H1 (cell line): ENCODE measurements around the gene CSF1. TPM values are rescaled to one million over a fixed set of nuclear protein-coding genes. Genes with fewer than 3 reads are reported as not detected.

Experiments
- CTCF ChIA-PET: fragments of 300-600 bp; sonication (Branson Sonifier 250); formaldehyde crosslinking; loops from one replicate; lab custom pipeline; 2021; ENCODE audit not compliant: partially characterized antibody; lab: Charles Lee
- POLR2A ChIA-PET: fragments of 300-600 bp; sonication (Branson Sonifier 250); formaldehyde crosslinking; loops from one replicate; lab custom pipeline; 2021; ENCODE audit warnings: inconsistent platforms; ENCODE audit not compliant: partially characterized antibody; lab: Charles Lee
- DNase-seq, 2 experiments: peaks; one replicate each; pipeline versions ENCODE4 v3.0.0 to v3.0.0-alpha.2; 2010 to 2022; ENCODE audit warnings: low spot score in 2 of 2, low read depth in 1 of 2, mixed read lengths in 1 of 2
- FAIRE-seq: peaks from 2 replicates; lab custom pipeline; 2011; peaks lifted over from hg19 to GRCh38; lab: Jason Lieb, UNC
- H2AFZ ChIP-seq: 2 replicates; pipeline ENCODE4 v1.8.1; 2012; ENCODE audit warnings: low read length, inconsistent platforms
- H2AK5ac ChIP-seq: 2 replicates; pipeline ENCODE4 v1.6.1; 2013; ENCODE audit warnings: low read depth, low read length
- H2BK120ac ChIP-seq: replicated peaks from 2 replicates; pipeline ENCODE3; 2013; ENCODE audit warnings: low read depth, low read length, inconsistent platforms
- H2BK12ac ChIP-seq: 2 replicates; pipeline ENCODE4 v1.6.1; 2013; ENCODE audit warnings: low read depth, low read length
- H2BK15ac ChIP-seq: 2 replicates; pipeline ENCODE4 v1.6.1; 2013; ENCODE audit warnings: low read length
- H2BK20ac ChIP-seq: 2 replicates; pipeline ENCODE4 v1.6.1; 2013; ENCODE audit warnings: low read length
- H2BK5ac ChIP-seq: 2 replicates; pipeline ENCODE4 v1.6.1; 2013; ENCODE audit warnings: low read depth, low read length
- H3K14ac ChIP-seq: 2 replicates; pipeline ENCODE4 v1.6.1; 2013; ENCODE audit warnings: inconsistent platforms; ENCODE audit not compliant: insufficient read length
- H3K18ac ChIP-seq: 2 replicates; pipeline ENCODE4 v1.6.1; 2013; ENCODE audit warnings: low read length; ENCODE audit errors: extremely low read depth
- H3K23ac ChIP-seq: 2 replicates; pipeline ENCODE4 v1.6.1; 2013; ENCODE audit warnings: inconsistent platforms; ENCODE audit not compliant: insufficient read length
- H3K23me2 ChIP-seq: 2 replicates; pipeline ENCODE4 v1.6.1; 2013; ENCODE audit warnings: low read depth, low read length
- H3K27ac ChIP-seq: 2 replicates; pipeline ENCODE4 v1.6.1; 2011; ENCODE audit warnings: low read depth, low read length, inconsistent platforms
- H3K27me3 ChIP-seq, 4 experiments: replicated peaks in 1 of 4; 1 replicate in 1 of 4; 2 replicates in 3 of 4; pipeline versions ENCODE4 v1.6.1 to v1.8.1; 2011 to 2013; ENCODE audit warnings: low read length in 3 of 4, mild to moderate bottlenecking in 3 of 4, inconsistent platforms in 2 of 4, mixed read lengths in 2 of 4, moderate library complexity in 1 of 4; ENCODE audit not compliant: control insufficient read depth in 3 of 4, insufficient read depth in 3 of 4; ENCODE audit errors: extremely low read depth in 1 of 4
- H3K36me3 ChIP-seq, 4 experiments: 2 replicates each; pipeline versions ENCODE4 v1.6.1 to v1.8.1; 2011 to 2013; ENCODE audit warnings: mild to moderate bottlenecking in 4 of 4, low read length in 3 of 4, moderate library complexity in 2 of 4, control low read depth in 1 of 4, inconsistent platforms in 1 of 4; ENCODE audit not compliant: insufficient read depth in 4 of 4, control insufficient read depth in 2 of 4
- H3K4ac ChIP-seq: replicated peaks from 2 replicates; pipeline ENCODE3; 2013; ENCODE audit warnings: low read length, low read depth, mixed read lengths, inconsistent platforms; ENCODE audit not compliant: insufficient read length
- H3K4me1 ChIP-seq, 4 experiments: replicated peaks in 1 of 4; 1 replicate in 1 of 4; 2 replicates in 3 of 4; pipeline versions ENCODE4 v1.6.1 to v1.8.1; 2011 to 2013; ENCODE audit warnings: low read length in 3 of 4, inconsistent platforms in 2 of 4, mixed read lengths in 1 of 4; ENCODE audit not compliant: insufficient read depth in 4 of 4, control insufficient read depth in 3 of 4
- H3K4me2 ChIP-seq, 2 experiments: 2 replicates each; pipeline versions ENCODE4 v1.6.1 to v1.8.1; 2011 to 2013; ENCODE audit warnings: low read depth in 2 of 2, low read length in 2 of 2, control low read depth in 1 of 2, inconsistent platforms in 1 of 2, mild to moderate bottlenecking in 1 of 2; ENCODE audit not compliant: insufficient read depth in 1 of 2
- H3K4me3 ChIP-seq, 4 experiments: fragments of 200-600, 300-600 bp in 1 of 4; sonication (generic), shearing (Covaris generic), sonication (Bioruptor Twin) in 1 of 4; 2 replicates each; pipeline versions ENCODE4 v1.5.1 to v1.8.1; 2011 to 2016; ENCODE audit warnings: low read length in 4 of 4, low read depth in 3 of 4, control low read depth in 2 of 4, inconsistent platforms in 2 of 4, mild to moderate bottlenecking in 2 of 4, mixed read lengths in 1 of 4, moderate library complexity in 1 of 4; ENCODE audit not compliant: insufficient read depth in 2 of 4; ENCODE audit errors: extremely low read depth in 1 of 4
- H3K56ac ChIP-seq: replicated peaks from 2 replicates; pipeline ENCODE3; 2013; ENCODE audit warnings: low read depth, mild to moderate bottlenecking, mixed read lengths, low read length, inconsistent platforms; ENCODE audit not compliant: insufficient read length
- H3K79me1 ChIP-seq: 2 replicates; pipeline ENCODE4 v1.6.1; 2013; ENCODE audit warnings: low read depth, low read length, control low read depth
- H3K79me2 ChIP-seq, 2 experiments: 2 replicates each; pipeline versions ENCODE4 v1.6.1 to v1.8.1; 2012 to 2013; ENCODE audit warnings: low read length in 2 of 2, mild to moderate bottlenecking in 2 of 2, inconsistent platforms in 1 of 2; ENCODE audit not compliant: insufficient read depth in 2 of 2, control insufficient read depth in 1 of 2
- H3K9ac ChIP-seq, 4 experiments: replicated peaks in 1 of 4; 1 replicate in 1 of 4; 2 replicates in 3 of 4; pipeline versions ENCODE4 v1.6.1 to v1.8.1; 2011 to 2013; ENCODE audit warnings: low read depth in 3 of 4, low read length in 3 of 4, control low read depth in 2 of 4, mild to moderate bottlenecking in 2 of 4, moderate library complexity in 2 of 4, inconsistent platforms in 1 of 4; ENCODE audit errors: extremely low read depth in 1 of 4
- H3K9me3 ChIP-seq, 2 experiments: 2 replicates each; pipeline versions ENCODE4 v1.6.1 to v1.8.1; 2012 to 2013; ENCODE audit warnings: mild to moderate bottlenecking in 2 of 2, moderate library complexity in 2 of 2, control low read depth in 1 of 2, inconsistent platforms in 1 of 2, low read depth in 1 of 2, low read length in 1 of 2, mixed read lengths in 1 of 2; ENCODE audit not compliant: insufficient read depth in 2 of 2
- H4K20me1 ChIP-seq, 2 experiments: replicated peaks in 1 of 2; 2 replicates each; pipeline versions ENCODE3 to v1.8.1; 2011 to 2013; ENCODE audit warnings: inconsistent platforms in 2 of 2, low read length in 2 of 2, mild to moderate bottlenecking in 1 of 2; ENCODE audit not compliant: insufficient read depth in 2 of 2, control insufficient read depth in 1 of 2
- H4K5ac ChIP-seq: 2 replicates; pipeline ENCODE4 v1.6.1; 2013; ENCODE audit warnings: low read length, low read depth, mixed read lengths, inconsistent platforms; ENCODE audit not compliant: insufficient read length
- H4K8ac ChIP-seq: 2 replicates; pipeline ENCODE4 v1.8.0; 2013; ENCODE audit warnings: mild to moderate bottlenecking, moderate library complexity, low read length, inconsistent platforms; ENCODE audit not compliant: insufficient read depth; ENCODE audit errors: extremely low read depth
- H4K91ac ChIP-seq: replicated peaks from 2 replicates; pipeline ENCODE3; 2013; ENCODE audit warnings: low read length, mixed read lengths, inconsistent platforms; ENCODE audit not compliant: insufficient read length
- SIX5 ChIP-seq: IDR thresholded peaks from 2 replicates; pipeline ENCODE4 v1.6.1; 2011; ENCODE audit warnings: mild to moderate bottlenecking, low read depth, low read length
- TAF7 ChIP-seq: optimal IDR thresholded peaks from 2 replicates; pipeline ENCODE3; 2011; ENCODE audit warnings: low read depth, mild to moderate bottlenecking, inconsistent platforms, low read length, moderate library complexity, borderline replicate concordance
- TCF12 ChIP-seq: IDR thresholded peaks from 2 replicates; pipeline ENCODE4 v1.6.1; 2011; ENCODE audit warnings: low read depth, mild to moderate bottlenecking, low read length
- WGBS, 2 experiments: shearing (Covaris generic) in 1 of 2; methylation state at CpG; one replicate each; pipeline versions ENCODE4 v1.1.6 to v1.1.7; 2013 to 2015; ENCODE audit warnings: low lambda C conversion rate in 2 of 2, mixed read lengths in 2 of 2, inconsistent platforms in 1 of 2, low coverage in 1 of 2, missing lambda C conversion rate in 1 of 2; ENCODE audit not compliant: insufficient replicate concordance in 2 of 2, insufficient coverage in 1 of 2, insufficient read length in 1 of 2; ENCODE audit errors: extremely low coverage in 1 of 2, missing lambda C conversion rate in 1 of 2; 5-methylcytosine and 5-hydroxymethylcytosine counted together
- polyA plus RNA-seq, 7 experiments: library from polyadenylated mRNA; depleted of rRNA in 3 of 7; stranded (reverse) in 5 of 7; unstranded in 2 of 7; fragments of >200 nt in 5 of 7; fragments of 200-250 nt in 2 of 7; gene quantifications; 1 replicate in 5 of 7; 2 replicates in 1 of 7; 4 replicates in 1 of 7; pipeline versions ENCODE4 v1.2.1 to v1.2.3, GENCODE V29; 2011 to 2013; ENCODE audit warnings: missing spikeins in 2 of 7, mixed read lengths in 2 of 7
- total RNA-seq: library from RNA; stranded (reverse); fragmentation: NEBNext Ultra II Directional; extraction: Animal tissue kit (Norgen Biotek cat#: 25700); gene quantifications from 2 replicates; pipeline ENCODE4 v1.2.1, GENCODE V29; 2021

The CSF1 gene
- total and polyA plus RNA-seq, 2 of the 8 experiments (the other 6 are each of a cell fraction or from before 2014, with no cell fraction given), result 3.3 to 5.4 TPM

- Histone ChIP-seq H3K36me3 (no peaks in the 10 kb centered on the region), H2AFZ (no peak overlapping the region), H4K8ac (no peak overlapping the region), H3K9ac (no peak overlapping the region), H2BK12ac (no peak overlapping the region), H2BK5ac (no peak overlapping the region), H2BK15ac (no peak overlapping the region), H3K4ac (no peak overlapping the region), H3K4me1 (peaks cover 5 to 26% (median 17%) of the 10 kb centered on the region in 4 experiments; a peak in 6 of 7 replicates), H4K5ac (peak overlapping the region; percentile 31), H4K91ac (no peak overlapping the region), H3K9me3 (no peaks in the 10 kb centered on the region), H4K20me1 (peaks cover 0 to 2% of the 10 kb centered on the region in 2 experiments), H3K56ac (no peak overlapping the region), H2AK5ac (no peak overlapping the region), H3K27ac (no peak overlapping the region; the same call in 1 of the 2 replicates), H3K14ac (no peak overlapping the region), H3K4me2 (peak overlapping the region; percentile 46 to 66), H3K79me1 (no peaks in the 10 kb centered on the region), H2BK120ac (no peak overlapping the region), H3K27me3 (peaks cover 0 to 9% (median 2%) of the 10 kb centered on the region in 4 experiments; a peak in 4 of 7 replicates), H3K23ac (no peak overlapping the region), H3K79me2 (no peaks in the 10 kb centered on the region), H3K18ac (no peak overlapping the region), H3K4me3 (peak overlapping the region in 1 of 4 experiments; percentile 45; a peak in 2 of 8 replicates), H2BK20ac (no peak overlapping the region), H3K23me2 (no peaks in the 10 kb centered on the region)
- 5% methylated on average over 1 of the region's 1 CpG; no CpG with 5 or more reads in 1 of the 2 experiments for WGBS, 2 experiments
- CTCF ChIA-PET, result interaction anchor here (0.6 to 2.6 kb wide), 9 partner anchors 13 to 209 kb away, joined by 3 to 11 read pairs (median 5); no protein-coding TSS in a partner anchor
- no peak for FAIRE-seq
- DNase-seq, result no peak
- no peak for TF ChIP-seq TCF12
- TF ChIP-seq SIX5, result no peak
- TF ChIP-seq TAF7, result no peak
- POLR2A ChIA-PET, result interaction anchor here (0.8 kb wide), 1 partner anchor 83 kb away, joined by 3 read pairs; no protein-coding TSS in a partner anchor
These were observed 50.1 kb downstream of the CSF1 start for GRCh38 chr1:109960745-109961094.
